Measurements from ENCODE around the gene TNS2.
"Not testable (repeated sequence)": the region's sequence is repeated elsewhere in the genome, so short reads cannot be mapped to it uniquely, and the experiment has no call there.

Gene TNS2

DNA sequence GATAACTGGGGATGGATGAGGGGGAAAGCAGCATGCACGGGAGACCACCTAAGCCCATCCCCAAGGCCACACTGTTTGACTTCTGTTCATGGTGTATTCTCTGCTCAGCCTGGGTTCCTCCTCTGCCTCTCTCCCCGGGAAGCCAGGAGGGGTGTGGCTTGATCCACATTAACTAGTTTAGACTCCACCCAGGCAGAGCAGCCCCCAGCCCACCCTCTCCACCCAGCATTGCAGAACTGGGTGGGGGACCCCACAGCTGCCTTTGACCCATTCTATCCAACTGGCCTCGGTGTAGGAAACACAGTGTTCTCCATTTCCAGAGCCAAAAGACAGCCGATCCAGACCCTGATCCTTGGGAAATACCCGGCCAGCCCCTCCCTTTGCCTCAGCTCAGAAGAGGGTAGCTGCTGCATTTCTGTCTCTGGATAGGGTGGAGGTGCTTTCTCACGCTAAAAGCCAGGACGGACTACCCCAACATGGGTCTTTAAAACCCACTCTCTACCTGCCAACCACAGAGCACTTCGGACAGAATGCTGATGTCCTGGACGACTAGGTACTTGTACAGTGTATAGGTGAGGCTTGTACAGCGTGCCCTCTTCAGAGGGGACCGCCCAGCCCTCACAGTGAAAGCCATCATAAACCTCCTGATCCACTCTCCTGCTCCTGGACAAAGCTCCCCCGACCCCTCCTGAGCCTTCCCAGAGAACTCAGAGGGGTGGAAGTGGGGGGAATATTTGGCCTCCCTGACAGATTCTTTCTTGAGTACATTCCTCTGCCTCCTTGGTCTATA, 20.0 kb downstream of the TNS2 start:
- no peak for DNase-seq (ENCODE audit: low read depth)

DNA sequence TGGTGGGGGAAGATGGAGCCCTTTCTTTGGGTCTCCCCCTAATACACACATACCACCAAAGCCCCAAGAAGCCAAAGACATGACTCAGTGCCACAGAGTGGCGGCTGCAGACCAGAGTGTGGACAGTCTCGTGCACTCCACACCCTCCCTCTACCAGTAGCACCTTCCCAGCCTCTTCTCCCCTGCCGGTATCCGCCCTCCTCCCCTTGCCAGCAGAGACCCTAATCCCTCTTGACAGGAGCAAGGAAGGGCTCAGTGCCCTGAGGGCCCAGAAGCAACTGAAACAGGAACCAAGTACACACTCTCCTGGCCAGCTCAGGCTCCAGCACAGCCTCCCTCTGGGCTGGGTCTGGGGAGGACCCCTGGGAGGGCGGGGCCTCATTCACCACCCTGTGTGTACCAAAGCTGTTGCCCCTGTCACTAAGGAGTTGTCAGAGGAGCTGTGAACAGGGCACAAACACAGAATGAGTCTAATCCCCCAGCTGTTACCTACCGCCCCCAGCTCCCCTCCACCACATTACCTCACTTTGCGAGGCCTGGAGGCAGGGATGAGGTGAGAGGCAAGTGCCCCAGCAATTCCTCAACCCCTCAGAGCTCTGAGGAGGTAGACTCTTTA, 21.1 kb downstream of the TNS2 start:
- no peak for DNase-seq (ENCODE audit: low read depth)

DNA sequence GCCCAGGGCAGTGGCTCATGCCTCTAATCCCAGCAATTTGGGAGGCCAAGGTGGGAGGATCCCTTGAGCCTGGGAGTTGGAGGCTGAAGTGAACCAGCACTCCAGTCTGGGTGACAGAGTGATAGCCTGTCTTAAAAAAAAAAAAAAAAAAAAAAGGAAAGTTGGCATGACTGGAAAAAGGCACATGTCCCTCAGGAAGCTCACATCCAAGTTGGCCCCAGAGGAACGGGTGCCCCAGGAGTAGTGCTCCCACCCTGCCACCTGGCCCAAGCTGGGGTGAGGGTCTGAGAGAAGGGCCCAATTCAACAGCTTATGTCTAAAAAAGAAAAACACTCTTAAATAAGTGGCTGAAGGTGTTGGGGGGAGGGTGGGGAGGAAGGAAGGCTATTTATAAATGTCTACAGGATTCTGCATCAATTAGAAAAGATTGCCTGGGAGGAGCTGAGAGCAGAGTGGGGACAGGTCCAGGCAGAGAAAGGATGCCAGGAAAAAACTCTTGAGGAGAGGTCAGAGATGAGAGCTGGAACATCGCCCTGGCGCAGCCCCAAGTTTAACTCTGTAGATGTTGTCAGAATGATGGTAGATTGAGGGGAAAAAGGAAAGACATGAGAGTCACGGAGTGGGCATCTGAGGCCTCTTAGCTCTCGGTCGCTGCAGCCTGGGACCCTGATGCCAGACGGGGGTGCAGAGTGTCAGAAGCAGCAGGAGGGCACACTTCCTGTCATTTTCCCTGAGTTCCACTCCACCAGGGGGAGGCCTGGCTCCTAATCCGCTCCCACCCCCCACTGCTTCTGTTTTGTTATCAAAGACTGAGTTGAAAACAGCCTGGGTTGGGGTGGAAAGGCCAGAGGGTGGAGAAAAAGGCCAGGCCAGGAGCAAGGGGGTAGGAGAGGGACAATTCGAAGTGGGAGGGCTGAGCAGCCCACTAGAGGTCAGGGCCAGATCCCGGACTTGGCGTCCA, 22.0 kb downstream of the TNS2 start:
- DNase-seq (ENCODE audit: low read depth): no peak

DNA sequence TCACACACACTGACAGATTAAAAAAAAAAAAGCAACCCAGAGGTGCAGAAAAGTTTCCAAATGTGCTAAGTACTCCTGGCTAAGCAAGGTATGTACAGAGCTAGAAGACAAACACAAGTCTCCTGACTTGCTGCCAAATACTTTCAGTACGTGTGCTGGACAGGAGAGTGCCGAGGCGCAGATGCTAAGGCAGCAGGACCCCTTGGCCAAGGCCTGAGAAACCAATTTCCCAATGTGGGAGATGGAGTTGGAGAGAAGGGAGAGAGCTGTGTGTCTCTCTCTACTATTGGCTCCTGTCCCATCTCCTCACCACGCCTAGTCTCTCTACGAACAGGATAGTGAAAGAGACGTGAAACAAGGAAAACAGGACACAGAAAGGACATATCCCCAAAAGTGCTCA, 24.0 kb downstream of the TNS2 start:
- DNase-seq (ENCODE audit: low read depth): no peak

DNA sequence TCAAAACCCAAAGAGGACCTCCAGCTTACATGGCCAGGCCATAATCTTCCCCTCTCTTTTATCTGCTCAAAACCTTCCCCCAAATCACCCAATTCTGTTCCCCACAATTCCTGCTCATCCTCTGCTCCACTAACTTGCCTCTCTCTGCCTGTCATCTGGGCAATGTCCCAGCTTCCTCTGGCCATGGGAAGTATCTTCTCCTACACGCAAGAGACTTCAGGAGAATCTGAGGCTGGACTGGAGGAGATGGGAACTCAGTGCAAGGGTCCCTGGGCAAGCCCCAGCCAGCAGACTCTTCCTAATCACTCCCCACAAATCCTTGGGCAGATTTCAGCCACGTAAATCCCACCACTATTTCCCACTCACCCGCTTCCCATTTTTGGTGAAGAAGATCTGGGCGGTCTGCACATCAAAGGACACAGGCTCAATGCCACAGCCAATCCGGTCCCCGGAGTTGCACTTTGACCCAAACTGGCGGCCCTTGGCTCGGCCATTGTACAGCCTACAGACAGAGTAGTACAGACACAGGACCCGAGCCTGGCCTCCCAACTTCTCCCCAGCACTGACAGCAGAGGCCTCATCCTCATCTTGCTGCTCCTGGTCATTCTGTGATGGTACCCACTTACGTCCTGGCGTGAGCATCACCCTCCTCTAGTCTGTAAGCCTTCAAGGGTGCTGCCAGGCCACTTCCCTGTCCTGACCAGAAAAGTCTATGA, 24.6 kb downstream of the TNS2 start:
- DNase-seq (ENCODE audit: low read depth): no peak

DNA sequence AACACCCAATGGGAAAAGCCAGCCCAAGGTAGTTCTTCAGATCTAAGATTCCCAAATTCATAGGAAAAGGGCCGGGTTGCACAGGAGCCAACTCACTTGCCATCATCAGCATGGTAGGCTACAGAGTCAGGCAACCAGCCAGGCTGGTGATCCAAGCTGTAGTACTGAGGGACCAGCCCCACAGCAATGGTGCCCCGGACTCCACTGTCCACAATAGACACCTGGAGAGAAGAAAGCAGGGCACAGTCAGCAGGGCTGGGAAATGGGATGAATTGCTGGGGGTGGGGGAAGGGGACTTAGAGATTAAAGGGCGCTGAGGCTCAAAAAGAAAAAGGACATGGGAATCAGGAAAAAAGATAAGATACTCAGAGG, 25.1 kb downstream of the TNS2 start:
- DNase-seq (ENCODE audit: low read depth): no peak

DNA sequence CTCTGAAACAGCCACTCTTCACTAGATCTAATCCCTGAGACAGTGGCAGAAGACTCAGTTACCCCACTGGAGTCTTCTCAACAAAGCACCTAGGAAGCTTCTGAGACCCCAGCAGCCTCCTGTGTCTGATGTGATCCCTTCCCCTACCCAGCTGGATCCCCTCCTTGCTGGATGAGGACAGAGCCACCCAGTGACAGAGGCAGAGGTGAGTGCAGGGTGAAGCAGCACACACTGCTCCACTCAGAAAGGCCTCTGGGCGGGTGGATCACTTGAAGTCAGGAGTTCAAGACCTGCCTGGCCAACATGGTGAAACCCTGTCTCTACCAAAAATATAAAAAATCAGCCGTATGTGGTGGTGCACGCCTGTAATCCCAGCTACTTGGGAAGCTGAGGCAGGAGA, 26.6 kb downstream of the TNS2 start:
- no peak for DNase-seq (ENCODE audit: low read depth)

DNA sequence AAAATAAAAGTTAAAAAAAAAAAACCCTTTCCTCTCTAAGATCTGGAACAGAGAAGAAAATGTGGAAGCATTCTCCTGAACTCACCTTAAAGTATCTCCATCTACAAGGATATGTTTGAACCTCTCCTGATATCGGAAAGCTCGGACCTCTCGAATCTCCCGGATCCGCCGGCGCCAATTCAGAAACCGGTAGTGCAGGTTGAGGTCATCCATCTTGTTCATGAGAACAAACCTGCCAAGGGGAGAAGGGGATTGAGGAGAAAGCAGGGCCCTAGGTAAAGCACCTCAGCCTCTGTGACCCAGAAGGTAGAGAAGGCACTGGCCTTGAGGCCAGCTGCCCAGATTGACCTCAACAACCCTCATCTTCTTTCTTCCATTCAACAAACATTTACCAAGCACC, 27.2 kb downstream of the TNS2 start:
- no peak for DNase-seq (ENCODE audit: low read depth)

DNA sequence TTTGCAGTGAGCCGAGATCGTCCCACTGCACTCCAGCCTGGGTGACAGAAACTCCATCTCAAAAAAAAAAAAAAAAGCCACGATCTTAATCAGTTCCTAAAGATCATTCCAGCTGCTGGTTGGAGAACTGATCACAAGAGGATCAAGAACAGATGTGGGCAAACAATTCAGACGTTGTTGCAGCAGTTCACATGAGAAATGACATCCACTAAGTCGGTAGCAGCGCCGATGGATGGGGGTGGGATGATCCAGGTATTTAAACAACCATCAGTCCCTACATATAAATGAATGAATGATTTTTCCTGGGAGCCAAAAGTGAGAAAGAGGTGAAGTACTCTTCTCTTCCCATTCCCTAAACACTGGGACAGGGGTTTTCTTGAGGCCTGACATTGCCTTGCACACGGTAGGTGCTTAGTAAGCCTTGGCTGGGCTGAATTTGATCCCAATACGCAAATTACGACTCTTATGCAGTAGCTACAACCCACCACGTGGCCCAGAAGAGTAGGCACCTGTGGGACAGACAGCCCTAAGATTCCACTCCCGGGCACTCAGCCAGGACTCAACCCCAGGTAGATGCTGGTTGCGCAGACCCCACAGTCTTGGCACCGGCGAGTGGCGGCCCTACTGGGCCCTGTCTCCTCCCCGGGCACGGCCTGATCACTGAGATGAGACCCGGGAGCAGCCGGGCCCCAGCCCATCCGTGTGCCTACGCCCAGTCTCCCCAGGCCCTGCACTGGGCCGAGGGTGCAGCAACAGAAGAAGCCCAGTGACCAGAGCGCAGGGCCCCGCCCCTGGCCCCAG, 28.8 kb downstream of the TNS2 start:
- DNase-seq (ENCODE audit: low read depth): no peak

DNA sequence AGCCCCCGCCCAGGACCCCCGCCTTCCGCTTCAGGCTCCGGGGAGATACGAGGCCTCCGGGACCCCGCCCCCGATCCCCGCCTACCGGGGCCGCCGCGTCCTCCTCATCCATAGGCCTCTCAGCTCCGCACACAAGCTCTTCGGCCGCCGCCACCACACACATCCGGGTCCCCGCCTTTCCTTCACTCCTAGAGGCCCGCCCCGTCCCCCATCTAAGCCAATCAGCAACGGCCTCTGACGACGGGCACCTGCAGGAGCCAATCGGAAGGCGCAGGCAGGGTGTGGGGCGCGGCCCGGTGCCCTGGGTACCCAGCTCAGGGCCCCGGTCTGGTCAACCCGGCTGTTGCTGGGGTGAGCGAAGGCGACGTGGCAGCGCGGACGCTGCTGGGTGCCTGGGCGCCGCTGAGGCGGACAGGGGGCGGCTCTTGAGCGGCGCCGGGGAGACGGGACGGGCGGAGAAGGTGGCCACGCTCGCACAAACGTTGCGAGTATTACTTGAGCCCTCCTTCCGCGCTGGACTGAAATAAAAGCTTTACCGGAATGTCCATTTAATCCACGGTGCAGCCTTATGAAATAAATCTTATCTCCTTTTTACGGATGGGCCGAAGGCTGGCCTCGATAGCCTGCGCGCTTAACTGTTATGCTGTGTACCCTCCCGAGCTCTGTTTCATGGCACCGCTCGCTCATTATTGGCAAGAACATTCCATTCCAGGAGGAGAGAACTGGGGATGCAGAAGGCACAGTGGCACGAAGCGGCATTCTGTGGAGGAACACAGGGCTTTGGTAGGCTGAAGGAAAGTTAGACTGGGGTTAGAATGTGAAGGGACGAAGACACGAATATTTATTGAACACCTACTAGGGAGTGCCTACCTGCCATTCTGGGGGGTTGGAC, 29.6 kb downstream of the TNS2 start, which contains the start of gene SPRYD3:
TSS of gene SPRYD3 (minus strand) at position 165 of the 892 bp plus-strand sequence. CDS start at position 108, 57 bp downstream.
- DNase-seq (ENCODE audit: low read depth): peak; percentile 88

DNA sequence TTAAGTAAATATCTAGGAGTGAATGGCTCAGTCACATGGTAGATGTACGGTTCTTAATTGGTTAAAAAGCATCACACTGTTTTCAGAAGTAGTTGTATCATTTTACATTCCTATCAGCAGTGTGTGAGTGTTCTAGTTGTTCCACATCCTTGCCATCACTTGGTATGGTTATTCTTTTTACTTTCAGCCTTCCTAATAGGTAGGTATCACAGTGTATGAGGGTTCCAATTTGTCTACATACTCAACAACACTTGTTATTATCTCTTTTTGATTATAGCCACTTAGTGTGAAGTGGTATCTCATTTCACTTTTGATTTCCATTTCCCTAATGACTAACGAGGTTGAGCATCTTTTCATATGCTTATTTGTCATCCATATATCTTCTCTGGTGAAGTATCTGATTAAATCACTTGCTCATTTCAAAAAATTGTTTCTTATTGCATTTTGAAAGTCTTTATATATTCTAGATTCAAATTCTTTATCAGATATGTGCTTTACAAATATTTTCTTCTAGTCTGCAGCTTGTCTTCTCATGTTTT, 32.8 kb downstream of the TNS2 start:
- DNase-seq (ENCODE audit: low read depth): no peak

DNA sequence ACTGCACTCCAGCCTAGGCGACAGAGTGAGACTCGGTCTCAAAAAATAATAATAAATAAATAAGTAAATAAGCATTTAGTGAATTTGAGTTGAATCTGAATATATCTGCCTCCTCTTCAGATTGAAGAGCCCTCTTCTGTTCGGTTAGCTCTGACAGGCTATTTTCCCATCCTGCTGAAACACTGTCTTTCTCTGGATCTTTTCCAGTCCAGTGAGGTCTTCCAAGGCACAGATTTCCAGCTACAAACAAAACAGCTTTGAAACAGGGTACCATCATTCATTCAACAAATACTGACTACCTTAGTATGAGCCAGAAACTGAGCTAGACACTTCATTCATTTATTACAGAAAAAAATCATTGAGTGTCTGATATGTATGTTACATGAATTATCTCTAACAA, 36.5 kb downstream of the TNS2 start:
- DNase-seq (ENCODE audit: low read depth): no peak

DNA sequence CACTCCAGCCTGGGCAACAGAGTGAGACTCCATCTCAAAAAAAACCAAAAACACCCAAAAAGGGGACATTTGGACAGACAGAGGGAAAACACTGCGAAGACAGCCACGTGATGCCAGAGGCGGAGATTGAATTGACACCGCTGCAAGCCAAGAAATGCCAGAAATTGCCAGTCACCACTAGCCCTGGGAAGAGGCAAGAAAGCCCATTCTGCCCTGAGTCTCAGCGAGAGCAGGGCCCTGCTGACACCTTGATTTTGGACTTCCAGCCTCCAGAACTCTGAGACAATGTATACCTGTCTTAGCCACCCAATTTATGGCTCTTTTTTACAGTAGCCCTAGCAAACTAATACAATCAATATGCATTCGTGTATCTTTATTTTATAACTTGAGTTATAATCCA, 40.2 kb downstream of the TNS2 start:
- DNase-seq (ENCODE audit: low read depth): no peak

DNA sequence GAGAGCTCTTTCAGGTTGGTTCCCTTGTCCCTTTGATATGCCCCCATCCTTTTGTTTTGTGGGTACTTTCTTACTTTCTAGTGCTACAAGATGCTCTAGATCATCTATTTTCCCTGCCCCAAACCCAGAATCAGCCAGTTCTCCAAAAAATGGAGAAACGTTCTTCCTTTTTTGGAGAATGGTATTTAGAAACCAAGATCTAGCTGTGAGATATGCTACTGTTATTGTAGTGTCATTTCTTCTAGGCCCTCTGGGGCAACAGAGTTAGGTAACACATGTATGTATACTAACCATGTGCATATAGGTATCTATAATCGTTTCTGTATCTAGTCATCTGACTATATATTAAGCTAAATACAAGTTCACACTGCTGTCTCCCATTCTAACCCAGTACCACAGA, 40.7 kb downstream of the TNS2 start:
- no peak for DNase-seq (ENCODE audit: low read depth)

DNA sequence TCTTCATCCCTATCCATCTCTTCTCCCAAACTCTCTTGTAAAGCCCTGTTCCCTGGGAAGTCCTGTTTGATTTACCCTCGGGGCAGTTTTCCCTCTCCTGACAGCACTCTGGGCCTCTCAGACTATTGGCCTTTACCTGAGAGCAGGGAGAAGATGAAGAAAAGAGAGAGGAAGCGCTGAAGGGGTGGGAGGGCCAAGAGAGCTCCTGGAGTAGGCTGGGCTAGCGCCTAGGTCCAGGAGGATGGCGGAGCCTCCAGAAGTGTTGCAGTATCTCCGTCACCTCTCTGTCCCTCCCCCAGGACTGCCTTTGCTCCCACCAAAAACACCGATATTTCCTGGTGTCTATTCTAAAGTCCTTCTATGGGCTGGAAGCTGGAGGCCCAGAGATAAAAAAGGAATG, 41.9 kb downstream of the TNS2 start:
- no peak for DNase-seq (ENCODE audit: low read depth)

DNA sequence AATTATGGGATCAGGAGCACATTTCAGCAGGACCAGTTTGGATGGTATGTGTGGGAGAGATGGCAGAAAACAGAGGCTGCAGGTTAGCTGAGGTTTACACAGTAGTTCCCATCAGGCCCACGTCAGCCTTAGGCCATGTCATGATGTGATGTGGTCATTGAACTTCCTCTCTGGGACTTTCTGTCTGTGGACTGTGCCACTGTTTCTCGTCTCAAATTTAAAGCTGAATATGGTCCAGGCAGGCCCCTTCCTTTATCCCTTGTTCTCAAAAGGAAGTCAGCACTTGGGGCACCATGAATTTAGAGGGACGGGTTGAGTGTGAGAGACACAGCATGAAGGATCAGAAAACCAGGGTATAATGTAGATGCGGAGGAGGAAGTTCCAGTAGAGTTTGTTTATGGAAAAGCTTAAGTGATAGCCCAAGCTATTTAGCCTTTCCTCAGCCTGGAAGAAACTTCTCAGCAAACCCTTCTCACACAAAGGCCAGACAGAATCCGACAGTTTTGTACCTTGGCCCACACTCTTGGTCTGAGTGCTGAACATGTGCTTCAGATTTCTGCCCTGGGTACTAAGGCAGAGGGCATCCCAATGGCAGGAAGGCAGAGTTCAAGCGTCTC, 44.0 kb downstream of the TNS2 start:
- no peak for DNase-seq (ENCODE audit: low read depth)

DNA sequence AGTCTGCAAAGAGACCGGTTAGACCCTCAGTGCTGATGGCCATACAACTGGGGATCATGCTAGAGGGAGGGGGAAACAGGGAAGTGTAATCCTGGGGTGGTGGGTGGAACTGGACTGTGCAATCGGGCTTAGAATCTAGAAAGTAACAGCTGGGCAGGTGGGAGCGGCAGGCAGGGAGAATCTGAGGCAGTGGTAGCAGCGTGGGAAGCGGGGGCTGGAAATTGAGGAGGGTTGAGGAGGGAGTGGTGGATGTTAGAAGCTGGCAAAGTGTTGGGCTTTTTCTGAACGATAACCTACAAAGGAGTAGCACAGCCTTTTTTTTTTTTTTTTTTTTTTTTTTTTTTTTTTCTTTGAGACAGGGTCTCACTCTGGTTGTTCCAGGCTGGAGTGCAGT, 44.5 kb downstream of the TNS2 start:
- no peak for DNase-seq (ENCODE audit: low read depth)

DNA sequence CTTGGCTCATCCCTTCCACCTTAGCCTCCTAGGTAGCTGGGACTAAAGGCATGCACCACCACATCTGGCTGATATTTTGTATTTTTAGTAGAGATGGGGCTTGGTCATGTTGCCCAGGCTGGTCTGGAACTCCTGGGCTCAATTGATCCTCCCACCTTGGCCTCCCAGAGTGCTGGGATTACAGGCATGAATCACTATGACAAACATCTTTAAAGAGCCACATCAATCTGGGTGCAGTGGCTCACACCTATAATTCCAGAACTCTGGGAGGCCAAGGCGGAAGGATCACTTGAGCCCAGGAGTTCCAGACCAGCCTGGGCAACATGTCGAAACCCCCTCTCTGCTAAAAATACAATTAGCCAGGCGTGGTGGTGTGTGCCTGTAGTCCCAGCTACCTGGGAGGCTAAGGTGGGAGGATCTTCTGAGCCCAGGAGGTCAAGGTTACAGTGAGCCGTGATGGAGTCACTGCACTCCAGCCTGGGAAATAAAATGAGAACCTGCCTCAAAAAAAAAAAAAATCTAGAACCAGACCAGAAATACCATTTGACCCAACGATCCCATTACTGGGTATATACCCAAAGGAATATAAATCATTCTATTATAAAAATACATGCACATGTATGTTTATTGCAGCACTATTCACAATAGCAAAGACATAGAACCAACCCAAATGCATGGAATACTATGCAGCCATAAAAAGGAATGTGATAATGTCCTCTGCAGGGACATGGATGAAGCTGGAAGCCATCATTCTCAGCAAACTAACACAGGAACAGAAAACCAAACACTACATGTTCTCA, 45.1 kb downstream of the TNS2 start:
- not testable (repeated sequence) for DNase-seq (ENCODE audit: low read depth)

DNA sequence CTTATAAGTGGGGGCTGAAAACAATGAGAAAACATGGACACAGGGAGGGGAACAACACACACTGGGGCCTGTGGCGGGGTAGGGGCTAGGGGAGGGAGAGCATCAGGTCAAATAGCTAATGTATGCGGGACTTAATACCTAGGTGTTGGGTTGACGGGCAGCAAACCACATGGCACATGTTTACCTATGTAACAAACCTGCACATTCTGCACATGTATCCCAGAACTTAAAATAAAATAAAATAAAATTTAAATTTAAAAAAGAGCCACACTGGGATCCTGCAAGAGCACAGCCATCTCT, 45.7 kb downstream of the TNS2 start:
- not testable (repeated sequence) for DNase-seq (ENCODE audit: low read depth)
